HG02642 (cell line): ENCODE results near the gene PPM1M.

Experiments
- ATAC-seq: cut with Tn5 transposase; IDR thresholded peaks from one replicate; pipeline ENCODE4 v1.9.1; 2021; ENCODE audit warnings: mild to moderate bottlenecking; ENCODE audit not compliant: unreplicated experiment, poor library complexity

The PPM1M gene

DNA sequence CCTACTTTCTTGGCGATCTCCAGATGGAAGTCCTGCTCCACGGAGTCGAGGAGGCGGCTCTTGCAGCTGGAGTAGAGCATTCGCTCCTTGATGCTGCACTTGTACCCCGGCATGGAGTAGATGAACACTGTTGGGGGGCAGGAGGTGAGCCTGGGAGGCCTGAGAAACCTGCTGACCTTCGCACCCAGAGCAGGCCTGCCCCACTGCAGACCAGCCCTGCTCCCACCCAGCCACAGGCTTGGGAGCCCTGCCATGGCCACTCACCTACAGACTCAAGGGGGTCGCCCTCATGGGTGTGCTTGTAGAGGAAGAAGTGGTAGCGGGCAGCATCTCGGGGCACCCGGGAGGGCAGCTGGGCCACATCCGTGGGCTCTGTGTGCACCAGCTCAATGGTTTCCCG is 15.9 kb upstream of the PPM1M start:
- no peak for ATAC-seq

DNA sequence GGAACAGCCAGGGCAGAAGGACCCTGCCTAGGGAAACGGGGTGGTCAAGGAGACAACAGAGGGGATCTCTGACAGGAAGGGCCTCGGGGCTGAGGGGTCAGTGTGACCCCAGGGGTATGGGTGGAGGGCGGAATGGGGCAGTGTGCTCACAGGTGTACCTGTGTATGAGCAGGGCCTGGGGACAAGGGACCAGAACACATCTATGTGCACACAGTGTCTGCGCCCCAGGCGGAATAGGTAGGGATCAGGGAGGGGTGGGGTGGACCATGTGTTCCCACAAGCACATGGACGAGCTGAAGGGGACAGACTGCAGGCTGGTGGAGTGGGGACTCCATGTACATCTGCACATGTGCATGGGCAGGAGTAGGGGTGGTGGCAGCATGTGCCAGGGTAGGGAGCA is 15.1 kb upstream of the PPM1M start:
- no peak for ATAC-seq

DNA sequence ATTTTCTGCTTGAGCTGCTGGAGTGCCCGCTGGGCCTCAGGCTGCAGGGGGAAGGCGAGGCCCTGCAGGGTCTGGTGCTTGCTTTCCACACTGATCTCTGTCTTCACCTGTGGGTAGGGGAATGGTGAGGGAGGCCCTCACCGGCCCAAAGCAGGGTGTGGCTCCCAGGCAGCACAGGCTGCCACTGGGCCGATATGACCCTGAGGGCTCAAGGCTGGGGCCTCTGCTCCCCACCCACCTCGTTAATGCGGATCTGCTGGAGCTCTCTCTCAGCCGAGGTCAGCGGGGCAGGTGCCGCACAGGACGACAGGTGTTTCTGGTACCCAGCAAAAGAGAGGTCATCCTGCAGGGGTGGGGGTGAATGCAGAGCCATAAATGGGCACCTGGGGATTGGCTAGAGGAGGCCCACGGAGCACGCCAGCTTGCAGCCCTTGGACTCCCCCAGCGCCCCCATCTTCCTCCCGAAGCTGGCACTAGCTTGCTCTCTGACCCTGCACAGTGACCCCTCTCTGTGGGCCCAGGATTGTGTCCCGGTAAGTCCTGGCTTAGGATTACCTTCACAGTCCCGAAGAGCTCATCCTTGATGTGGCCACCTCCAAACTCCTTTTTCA is 14.6 kb upstream of the PPM1M start:
- ATAC-seq: no peak

DNA sequence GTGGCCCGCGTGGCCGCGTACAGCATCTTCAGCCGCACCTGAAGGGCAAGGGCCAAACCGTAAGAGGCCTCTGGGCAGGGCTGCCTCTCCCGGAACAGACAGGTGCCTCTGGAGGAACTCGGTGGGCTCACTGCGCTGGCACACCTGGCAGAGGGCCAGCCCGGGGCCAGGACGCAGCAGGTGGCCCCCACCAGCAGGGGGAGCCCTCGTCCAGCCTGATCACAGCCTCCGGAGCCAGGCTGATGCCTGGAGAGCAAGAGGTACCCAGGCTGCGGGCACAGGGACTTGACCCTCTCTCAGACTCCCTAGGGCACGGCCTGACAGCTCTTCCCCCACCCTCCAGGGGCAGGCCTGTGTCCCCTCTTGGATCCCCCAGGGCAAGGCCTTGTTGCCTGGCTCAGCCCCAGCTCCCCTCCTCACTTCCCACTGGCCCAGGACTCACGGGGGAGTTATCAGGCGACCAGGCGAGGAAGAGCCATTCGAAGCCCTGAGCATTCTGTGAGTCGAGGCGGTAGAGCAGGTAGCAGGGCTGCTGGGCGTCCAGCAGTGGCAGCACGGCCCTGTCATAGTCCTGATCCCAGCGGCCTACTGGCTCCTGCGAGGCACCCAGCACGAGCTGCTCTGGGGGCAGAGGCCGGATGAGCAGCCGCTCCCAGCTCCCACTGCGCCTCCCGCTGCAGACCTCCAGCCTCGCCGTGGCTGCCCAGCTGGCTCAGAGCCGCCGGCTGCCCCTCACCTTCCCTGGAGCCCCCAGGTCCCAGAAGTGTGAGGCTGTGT is 13.9 kb upstream of the PPM1M start:
- peak; percentile 40 for ATAC-seq

DNA sequence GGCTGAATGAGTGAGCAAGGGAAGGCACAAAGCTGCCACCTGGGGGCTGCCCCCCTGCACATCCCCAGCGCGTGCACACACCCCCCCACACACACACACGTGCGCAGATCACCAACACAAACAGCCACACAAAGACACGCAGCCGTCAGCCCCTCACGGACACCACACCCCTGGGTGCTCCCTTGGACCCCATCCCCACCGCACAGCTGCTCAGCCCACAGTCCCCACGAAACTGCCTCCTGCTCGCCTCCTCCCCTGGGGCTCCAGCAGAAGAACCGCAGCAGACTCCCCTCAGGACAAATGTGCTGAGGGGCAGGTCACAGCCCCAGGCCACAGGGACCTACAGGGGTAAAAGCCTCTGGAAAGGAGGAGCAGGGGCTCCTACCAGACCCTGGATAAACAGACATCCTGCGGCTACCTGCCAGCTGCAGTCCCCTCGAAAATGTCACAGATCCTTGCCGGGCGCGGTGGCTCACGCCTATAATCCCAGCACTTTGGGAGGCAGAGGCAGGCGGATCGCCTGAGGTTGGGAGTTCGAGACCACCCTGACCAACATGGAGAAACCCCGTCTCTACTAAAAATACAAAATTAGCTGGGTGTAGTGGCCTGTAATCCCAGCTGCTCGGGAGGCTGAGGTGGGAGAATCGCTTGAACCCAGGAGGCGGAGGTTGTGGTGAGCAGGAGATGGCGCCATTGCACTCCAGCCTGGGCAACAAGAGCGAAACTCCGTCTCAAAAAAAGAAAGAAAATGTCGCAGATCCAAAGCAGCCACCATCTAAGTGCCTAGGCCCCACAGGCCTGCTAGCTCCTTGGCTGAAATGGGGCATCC is 13.1 kb upstream of the PPM1M start:
- no peak for ATAC-seq

DNA sequence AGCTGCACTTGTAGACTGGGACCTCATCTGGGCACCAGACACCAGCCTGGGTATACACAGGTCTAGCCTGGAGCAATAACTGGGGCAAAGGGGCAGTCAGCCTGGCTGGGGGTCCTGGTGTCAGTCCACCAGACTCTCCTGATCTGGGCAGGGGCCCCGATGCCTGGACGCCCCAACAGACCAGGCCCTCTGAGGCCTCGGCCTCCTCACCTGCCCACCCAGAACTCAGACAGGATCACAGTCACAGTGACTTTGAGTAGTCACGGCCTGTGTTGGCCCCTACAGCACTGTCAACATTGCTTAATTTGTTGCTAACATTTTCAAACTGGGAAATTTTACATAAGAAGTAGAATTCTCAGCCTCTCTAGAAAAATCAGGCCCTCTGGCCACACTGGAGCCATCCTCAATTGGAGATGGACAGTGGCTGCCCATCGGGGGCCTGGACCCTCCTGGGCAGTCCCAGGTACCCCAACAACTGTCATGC is 12.4 kb upstream of the PPM1M start:
- no peak for ATAC-seq

DNA sequence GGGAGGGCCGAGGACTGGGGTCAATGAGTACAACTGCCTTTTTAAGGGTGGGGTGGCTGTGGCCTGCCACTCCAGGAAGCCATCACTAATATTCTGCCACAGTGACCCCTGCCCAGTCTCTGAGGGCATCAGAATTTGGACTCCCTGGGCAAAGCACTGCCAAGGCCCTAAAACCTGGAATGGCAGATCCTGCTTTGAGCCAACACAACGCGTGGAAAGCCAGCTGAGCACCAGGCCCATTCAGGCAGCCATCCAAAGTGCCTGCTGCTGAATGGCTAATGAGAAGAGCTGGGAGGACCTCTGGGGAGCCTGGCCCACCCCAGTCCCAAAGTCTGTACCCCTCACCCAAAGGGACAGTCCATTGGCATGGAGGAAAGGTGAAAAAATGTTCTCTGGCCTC is 11.6 kb upstream of the PPM1M start:
- ATAC-seq: no peak

DNA sequence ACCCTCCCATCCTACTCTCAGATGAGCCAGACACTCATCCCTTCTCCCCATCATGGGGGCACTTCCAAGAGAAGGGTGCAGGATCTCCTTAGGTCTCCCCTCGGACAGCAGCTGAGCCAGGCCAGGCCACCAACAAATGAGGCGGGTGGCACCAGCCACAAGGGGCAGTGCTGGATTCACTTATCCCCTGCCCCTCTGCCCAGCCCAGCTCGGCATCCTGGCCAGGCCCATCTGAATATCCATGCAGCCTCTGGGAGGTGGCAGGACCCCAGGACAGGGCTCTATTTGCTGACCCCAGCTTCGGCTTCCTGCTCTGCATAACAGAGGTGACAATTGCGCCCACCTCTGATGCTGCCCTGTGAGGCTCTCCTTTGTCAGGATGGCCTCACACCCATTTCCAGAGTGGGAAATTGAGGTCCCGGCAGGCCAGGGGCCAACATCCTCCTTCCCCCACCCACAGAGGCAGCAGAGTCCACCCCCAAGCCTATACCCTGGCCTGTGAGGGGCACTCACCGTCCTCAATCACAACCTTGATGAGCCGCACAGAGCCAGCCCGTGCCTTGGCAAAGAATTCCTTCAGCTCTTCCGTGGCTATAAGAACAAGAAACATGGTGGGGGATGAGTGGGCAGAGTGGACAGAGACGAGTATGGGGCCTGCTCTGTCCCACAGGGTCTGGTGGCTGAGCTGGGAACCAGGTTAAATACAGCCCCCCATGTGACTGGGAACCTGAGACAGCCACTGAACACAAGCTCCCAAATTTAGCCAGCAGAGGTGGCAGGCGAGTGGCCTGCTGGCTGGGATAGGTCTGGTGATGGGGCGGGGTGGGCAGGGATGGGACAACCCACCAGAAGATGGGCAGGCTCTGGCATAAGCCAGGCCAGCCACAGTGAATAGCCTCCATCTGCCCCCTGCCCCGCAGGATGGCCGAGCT is 10.8 kb upstream of the PPM1M start:
- no peak for ATAC-seq

DNA sequence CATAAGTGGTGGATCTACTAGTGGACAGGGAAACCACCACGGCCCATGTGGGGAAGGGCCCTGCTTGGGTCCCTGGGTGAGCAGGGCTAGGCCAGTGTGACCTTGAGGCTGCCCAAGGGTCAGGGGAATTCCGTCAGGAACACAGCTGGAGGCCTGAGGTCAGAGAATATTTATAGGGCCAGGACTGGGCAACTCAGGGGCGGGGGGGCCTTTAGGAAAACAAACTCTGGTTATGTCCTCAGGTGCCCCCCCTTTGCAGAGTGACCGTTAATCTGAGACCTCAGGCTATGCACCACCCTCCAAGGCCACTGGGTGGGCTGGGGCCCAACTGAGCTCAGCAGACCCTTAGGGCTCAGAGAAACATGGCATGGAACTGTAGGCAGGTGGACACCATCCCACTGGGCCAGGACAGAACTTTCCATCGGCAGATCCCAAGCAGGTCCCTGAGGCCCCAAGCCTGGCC is 9.1 kb upstream of the PPM1M start:
- ATAC-seq: no peak

DNA sequence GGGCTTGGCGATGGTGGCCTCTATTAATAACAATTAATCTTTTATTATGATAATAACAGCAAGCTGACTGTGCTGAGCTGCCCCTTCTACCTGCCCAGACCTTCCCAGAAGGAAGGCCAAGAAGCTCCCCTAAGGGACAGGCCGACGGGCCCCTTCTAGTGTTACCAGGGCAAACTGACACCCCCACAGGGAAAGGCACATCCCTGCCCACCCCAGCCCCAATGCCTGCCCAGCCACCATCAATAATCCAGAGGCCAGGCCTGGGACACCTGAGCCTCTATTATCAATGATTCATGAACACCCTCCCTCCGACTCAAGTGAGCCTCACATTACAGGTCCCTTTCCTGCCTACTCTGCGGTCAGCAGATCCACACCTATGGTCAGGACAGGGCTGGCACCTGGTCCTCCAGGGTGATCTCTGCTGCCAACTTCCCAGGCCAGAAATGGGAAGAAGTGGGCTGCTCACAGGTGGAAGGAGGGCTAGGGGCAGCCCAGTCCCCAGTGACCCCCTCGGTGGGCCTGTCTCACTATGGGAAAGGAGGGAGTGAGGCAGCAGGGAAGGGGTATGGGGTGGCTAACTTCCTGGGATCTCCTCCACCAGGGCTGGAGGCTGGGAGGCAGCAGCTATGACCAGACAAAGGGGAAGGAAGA is 8.4 kb upstream of the PPM1M start:
- no peak for ATAC-seq

DNA sequence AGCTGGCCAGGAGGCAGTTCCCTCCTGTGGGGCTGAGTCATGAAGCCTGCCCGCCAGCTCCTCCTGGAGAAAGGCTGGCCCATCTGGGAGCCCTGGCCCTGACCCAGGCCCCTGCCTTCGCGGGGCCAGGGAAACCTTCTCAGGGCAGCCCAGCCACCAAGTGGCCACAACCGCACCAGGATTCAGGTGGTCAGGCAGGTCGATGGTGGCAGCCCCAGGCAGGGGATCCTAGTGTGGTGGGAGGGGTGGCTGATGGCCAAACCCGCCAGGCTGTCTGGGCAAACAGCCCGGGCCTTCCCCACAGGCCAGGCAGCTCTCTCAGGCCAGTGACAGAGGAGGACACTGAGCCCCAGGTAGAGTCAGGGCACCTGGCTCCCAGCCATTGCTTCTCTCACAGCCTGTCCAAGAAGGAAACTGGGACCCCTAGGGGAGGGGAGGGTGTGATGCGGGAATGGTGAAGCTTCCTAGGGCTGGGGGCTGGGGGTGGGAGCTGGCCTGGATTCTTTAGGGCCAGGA is 7.8 kb upstream of the PPM1M start:
- no peak for ATAC-seq

DNA sequence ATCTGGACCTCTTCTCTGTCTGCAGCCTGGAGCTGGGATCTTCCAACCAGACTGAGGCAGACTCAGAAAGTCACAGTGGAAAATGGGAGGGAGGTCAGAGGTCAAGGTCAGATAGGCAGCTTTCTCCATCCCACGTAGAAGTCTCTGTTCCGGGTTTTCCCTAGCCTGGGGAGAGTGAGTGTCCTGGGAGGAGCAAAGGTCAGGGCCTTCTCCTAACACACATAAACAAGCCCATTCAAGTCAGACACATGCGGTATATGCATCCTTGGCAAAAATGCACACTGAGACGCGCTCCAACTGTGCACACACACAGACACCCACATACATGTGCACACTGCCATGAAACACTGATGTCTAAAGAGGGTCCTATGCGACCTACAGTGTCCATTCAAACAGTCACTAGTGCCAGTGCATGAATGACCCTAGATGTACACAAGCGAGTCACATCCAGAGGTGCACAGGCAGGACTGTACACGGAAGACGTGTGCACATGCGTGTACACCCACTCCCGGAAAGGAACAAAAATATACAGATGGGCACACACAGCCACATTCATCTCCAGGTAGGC is 7.3 kb upstream of the PPM1M start:
- no peak for ATAC-seq

DNA sequence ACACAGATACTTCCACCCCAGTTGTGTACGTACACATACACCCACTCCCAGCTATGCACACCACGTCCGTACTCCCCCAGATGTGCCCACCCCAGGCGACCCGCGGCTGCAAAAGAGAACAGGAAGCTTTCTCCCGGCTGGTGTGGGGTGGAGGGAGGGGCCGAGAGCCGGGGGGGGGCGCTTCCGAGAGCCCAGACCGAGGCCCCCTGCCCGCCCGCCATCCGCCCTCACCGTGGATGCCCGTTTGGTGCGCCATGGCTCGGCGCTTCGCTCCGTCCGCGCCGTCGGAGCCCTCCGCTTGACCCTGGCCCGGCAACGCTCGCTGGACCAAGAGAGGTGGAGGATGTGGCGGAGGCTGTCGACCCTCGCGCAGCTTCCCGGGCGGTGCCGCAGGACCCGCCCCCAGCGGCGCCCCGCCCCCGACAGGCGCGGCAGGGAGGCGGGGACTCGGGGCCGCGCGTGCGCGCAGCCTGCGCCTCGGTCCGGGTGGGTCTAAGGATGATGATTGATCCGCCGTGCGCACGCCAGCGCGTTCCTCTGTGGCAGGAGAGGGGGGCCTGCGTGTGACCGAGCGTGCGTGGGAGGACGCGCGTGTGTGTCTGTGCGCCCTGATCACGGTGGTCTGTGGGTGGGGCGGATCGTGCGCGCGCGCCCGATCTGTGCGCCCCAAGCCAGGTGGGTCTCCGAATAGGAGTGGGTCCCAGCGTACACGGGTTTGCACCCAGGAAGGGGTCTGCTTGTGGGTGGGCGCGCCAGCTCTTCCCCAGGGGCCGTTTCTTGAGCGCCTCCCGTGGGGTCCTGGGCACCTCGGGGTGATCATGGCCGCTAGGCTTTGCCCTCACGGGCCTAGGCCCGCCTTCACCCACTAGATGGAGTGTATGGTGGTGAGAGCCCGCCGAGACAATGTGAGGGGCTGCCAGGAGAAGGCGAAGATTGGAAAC is 6.5 kb upstream of the PPM1M start, which contains the start of gene TWF2:
TWF2 (minus strand) TSS at position 398 of the 941 bp plus-strand sequence; CDS start at position 256, 142 bp downstream.
- ATAC-seq: peak; percentile 77

DNA sequence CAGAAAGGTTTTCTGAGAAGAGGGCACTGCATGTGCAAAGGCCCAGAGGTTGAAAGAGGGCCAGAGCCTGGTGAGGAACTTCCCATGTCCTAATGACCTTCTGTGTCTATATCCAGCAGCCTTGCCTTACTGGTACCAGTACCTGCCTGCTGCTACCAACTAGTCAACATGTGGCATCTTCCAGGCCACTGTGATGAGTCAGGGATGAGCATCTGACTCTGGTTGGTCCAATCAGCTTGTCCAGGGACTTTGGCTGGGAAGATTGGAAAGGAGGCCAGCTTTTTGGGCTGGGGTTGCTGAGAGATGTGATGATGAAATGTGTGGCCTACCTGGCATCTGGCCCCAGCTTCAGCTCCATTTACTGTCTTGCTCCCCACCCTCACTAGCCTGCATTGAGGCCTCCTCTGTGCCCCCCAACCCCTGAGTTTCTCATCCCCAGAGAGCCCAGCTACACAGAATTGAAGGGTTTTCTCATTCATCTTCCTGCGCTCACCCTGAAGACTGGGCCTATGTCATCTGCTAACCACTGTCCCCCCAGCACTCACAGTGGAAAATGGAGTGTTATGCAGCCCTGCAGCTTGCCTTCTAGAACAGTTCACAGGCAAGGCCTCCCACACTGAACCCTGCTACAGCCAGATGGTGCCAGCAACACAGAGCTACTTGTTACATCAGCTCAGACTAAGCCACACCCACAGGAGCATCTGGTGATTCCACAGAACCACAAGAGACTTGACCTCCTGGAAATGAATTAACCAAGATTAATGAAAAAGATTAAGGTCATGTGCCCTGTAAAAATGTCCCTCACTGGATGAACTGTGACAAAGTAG is 5.3 kb upstream of the PPM1M start:
- no peak for ATAC-seq

DNA sequence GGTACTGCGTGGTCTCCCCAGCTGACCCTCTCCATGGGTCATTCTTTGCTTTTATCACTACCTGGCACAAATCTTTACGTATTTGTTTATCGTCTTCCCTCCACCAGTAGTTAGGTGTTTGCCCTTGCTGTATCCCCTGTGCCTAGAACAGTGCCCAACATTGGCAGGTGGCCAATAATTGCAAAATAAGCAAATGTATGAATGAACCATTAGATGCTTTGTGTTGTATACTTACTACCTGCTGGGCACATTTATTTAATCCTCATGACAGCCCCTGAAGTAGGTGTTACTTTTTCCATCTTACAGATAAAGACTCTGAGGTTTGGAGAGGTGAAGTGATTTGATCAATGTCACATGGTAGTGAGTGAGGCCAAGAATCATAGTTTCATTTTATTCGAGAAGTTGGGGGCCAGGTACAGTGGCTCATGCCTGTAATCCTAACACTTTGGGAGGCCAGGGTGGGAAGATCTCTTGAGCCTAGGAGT is 4.6 kb upstream of the PPM1M start:
- ATAC-seq: no peak

DNA sequence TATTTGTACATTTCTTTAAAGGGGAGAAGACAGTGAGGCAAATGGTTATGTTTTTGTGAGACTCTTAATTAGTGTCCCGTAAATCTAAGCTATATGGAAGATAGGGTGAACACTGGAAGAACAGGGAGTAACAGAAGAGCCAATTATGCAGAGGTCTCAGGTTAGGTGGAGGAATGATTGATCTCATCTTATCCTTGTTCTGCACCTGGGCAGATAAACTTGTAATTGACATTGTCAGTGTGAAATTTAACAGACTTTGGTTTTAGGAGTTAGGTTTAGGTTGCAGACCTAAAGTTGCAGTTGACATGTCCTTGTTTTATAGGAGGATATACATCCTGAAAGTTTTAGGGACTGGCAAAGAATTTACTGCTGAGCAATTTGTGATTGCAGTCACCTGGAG is 3.5 kb upstream of the PPM1M start:
- ATAC-seq: no peak
